ENCODE data around the gene MEPCE. TPM values are rescaled to one million over a fixed set of nuclear protein-coding genes. Genes with fewer than 3 reads are reported as not detected.

The MEPCE gene
- total RNA-seq, 2 experiments from 2014 or later = 42.4 to 50.2 TPM

DNA sequence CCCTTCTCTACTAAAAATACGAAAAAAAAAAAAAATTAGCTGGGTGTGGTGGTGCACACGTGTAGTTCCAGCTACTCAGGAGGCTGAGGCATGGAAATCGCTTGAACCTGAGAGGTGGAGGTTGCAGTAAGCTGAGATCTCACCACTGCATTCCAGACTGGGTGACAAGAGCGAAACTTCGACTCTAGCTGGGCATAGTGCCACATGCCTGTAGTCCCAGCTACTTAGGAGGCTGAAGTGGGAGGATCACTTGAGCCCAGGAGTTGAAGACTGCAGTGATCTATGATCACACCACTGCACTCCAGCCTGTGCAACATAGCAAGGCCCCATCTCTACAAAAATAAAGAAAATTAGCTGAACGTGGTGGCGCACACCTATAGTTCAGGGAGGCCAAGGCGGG is 35.7 kb downstream of the MEPCE start:
- H3K9me3 Mint-ChIP-seq (ENCODE audit: low read depth) = no peaks in the 10 kb centered on the region
- H3K36me3 Mint-ChIP-seq = peaks cover 25% of the 10 kb centered on the region
- no peak overlapping the region for H3K4me3 Mint-ChIP-seq
- no peaks in the 10 kb centered on the region for H3K27me3 Mint-ChIP-seq
- peaks cover 6% of the 10 kb centered on the region for H3K4me1 Mint-ChIP-seq
- no peak for ATAC-seq
- peak overlapping the region; percentile 51 for H3K27ac Mint-ChIP-seq
- CTCF ChIA-PET = interaction anchor here (0.8 to 3.0 kb wide), 9 partner anchors 10 to 123 kb away, joined by 3 to 12 read pairs (median 5); no protein-coding TSS in a partner anchor
- no peak for DNase-seq

DNA sequence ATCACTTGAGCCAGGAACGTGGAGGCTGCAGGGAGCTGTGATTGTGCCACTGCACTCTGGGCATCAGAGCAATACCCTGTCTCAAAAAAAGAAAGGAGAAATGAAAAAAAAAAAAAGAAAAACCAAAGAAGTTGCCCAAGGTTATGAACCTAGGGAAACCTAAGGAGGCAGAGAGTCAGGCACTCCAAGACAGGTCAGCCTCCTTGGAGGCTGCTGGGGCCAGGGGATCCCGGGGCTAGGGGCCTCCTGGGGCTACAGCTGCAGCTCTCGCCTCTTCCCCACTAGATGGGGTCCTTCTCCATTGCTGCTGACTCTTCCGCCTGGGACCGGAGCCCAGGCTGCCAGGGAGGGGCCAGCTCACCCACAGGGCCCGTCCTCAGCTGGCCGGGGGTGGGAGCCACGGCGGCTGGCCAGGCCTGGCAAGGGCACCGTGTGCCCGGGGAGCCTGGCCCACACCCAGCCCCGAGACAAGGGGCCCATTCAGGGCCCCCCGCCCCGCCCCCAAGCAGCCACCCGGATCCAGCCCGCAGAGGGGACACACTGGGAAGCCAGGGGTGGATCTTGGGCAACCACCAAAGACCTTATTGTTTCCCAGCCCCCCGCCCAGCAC is 36.2 kb downstream of the MEPCE start:
- Mint-ChIP-seq H3K27me3 (no peaks in the 10 kb centered on the region), H3K27ac (peak overlapping the region; percentile 51), H3K36me3 (peaks cover 24% of the 10 kb centered on the region), H3K4me1 (peaks cover 8% of the 10 kb centered on the region), H3K4me3 (no peak overlapping the region), H3K9me3 (ENCODE audit: low read depth) (no peaks in the 10 kb centered on the region)
- DNase-seq = no peak
- no peak for ATAC-seq
- CTCF ChIA-PET = interaction anchor here (0.9 to 3.0 kb wide), 8 partner anchors 10 to 123 kb away, joined by 3 to 12 read pairs (median 6); no protein-coding TSS in a partner anchor

DNA sequence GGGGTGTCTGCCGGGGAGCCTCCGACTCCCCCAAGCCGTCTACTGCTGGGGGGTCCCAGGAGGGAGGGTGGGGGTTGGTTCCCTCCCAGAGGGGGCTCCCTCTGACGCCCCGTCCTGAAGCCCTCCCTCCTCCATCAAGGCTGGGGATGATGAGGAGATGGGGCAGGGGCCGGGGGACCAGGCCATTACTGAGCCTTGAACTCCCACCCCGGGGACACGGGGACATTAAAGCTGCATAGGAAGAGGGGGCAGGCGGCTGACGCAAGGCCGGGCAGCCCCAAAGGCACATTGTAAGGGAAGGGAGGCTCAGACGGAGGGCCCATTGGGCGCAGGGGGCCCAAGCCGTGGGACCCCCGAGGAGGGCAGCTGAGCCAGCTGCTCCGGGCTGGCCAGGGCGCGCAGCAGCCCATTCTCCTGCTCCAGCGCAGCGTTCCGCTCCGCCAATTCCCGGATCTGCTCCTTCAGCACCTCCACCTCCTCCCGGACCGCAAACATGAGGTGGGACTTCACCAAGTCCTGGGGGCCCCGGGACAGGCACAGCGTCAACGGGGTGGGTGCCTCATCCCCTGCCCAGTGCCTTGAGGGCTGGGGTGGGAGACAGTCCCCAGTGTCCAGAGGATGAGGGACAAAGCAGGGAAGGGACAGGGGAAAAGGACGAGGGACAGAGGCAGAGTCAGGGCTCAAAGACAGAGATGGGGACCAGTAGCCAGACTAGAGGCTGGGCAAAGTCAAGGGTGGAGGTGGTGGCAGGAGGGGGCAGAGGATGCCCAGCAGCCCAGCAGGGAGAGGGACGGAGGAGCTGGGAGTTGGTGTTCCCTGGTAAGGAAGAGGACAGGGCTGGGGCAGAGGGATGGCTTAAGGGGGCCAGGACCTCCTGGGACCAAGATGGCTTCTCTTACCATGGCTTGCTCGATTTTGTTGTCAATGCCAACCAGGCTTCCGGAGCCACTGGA is 37.3 kb downstream of the MEPCE start:
- no peak overlapping the region for H3K27ac Mint-ChIP-seq
- no peak overlapping the region for H3K4me3 Mint-ChIP-seq
- H3K9me3 Mint-ChIP-seq (ENCODE audit: low read depth) = no peaks in the 10 kb centered on the region
- H3K27me3 Mint-ChIP-seq = no peaks in the 10 kb centered on the region
- H3K36me3 Mint-ChIP-seq = peaks cover 17% of the 10 kb centered on the region
- CTCF ChIA-PET = interaction anchor here (1.3 to 5.3 kb wide), 2 partner anchors 14 to 16 kb away, joined by 3 to 55 read pairs; partner anchors contain the start of gene TSC22D4
- DNase-seq (no peak), ATAC-seq (no peak)
- peaks cover 8% of the 10 kb centered on the region for H3K4me1 Mint-ChIP-seq

DNA sequence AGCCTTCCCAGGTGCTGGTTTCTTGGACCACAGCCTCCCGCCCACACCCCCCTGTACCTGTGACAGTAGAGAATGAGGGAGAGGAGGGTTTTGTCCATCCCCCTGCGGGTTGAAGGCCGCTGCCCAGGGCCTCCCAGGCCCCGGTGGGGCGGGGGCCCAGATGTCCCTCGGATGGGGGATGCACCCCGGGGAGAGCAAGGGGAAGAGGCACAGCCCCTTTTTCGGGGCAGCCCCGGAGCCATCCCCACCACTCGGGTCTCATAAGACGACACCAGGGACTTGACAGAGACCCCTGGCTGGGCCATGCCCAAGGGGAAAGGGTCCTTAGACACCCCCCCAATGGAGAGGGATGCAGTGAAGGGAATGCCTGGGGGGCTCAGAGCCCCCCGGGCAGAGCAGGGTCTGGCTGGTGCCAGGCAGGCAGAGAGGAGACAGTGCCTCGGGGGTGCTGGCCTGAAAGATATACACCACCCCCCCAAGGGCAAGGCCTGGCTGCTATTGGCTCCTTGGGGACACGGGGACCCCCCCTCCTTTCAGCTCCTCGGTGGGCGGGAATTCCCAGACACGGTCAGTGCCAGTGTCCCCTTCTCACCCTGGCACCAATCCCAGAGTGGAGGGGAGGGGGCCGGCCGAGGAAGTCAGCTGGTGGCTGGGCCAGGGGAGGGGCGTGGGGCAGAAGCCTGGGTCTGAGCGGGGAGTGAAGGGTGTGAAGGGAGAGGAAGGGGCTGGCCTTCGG is 38.2 kb downstream of the MEPCE start:
- DNase-seq (no peak), ATAC-seq (no peak)
- H3K4me3 Mint-ChIP-seq = no peak overlapping the region
- CTCF ChIA-PET = interaction anchor here (1.3 to 5.3 kb wide), 6 partner anchors 7 to 92 kb away, joined by 3 to 55 read pairs (median 10); partner anchors contain the start of gene TSC22D4
- peaks cover 17% of the 10 kb centered on the region for H3K36me3 Mint-ChIP-seq
- no peak overlapping the region for H3K27ac Mint-ChIP-seq
- H3K4me1 Mint-ChIP-seq = peaks cover 10% of the 10 kb centered on the region
- H3K27me3 Mint-ChIP-seq = no peaks in the 10 kb centered on the region
- H3K9me3 Mint-ChIP-seq (ENCODE audit: low read depth) = no peaks in the 10 kb centered on the region

DNA sequence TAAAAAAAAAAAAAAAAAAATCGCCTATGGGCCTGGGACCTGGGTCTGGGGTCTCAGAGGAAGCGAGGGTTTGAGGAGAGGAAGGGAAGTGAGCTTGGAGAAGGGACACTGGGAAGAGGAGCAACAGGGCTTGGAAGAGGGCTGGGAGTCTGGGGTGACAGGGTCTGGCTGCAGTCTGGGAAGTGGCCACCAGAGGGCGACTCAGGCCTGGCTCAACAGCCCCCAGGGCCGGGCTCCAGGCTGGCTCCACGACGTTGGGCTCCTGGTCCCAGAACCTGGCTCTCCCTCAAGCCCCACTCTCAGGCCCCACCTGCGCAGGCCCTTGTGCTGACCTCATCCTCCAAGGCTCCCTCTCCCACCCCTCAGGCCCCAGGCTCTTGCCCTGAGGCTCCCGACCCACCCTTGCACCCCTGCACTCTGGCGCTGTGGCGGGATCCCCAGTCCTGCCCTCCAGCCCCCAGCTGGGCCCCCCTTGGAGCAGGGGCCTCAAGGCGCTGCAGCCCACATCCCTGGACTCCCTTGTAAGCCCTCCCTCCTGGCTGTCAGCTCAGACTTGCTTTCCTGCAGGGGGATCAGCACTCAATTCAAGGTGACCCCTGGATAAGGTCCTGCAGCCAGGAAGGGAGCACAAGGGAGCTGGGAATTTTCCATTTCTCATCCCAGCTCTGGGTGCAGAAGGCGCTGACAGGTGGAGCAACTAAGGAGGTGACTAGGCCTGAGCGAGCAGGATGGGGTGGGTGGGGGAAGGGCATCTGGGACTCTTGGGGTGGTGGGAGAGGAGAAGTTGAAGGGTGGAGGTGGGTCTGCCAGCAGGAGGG is 39.8 kb downstream of the MEPCE start:
- Mint-ChIP-seq H3K4me3 (no peak overlapping the region), H3K9me3 (ENCODE audit: low read depth) (no peaks in the 10 kb centered on the region), H3K4me1 (peaks cover 23% of the 10 kb centered on the region), H3K36me3 (peaks cover 27% of the 10 kb centered on the region), H3K27ac (peak overlapping the region; percentile 49), H3K27me3 (no peaks in the 10 kb centered on the region)
- ATAC-seq (peak; percentile 86), DNase-seq (peak; percentile 85)
- CTCF ChIA-PET = interaction anchor here (0.6 to 5.3 kb wide), 30 partner anchors 8 to 236 kb away, joined by 3 to 55 read pairs (median 4); partner anchors contain the start of genes AGFG2, POP7 and TSC22D4

DNA sequence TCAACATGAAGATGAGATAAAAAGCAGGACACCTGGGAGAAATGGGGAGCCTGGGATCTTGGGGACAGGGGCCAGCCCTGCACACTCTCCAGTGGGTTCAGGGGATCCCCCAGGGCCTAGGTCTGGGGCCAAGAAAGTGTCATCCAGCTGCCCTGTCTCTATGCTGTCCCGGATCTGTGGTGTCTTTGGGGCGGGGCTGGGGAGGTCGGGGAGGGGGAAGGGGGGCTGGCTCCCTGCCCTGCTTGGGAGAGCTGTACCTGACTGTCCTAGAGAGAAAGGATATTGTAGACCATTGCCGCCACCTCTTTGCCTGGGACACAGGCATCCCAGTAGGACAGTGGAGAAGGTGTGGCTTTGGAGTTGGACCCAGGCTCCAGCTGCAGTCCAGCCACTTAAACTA is 41.4 kb downstream of the MEPCE start:
- no peak for ATAC-seq
- CTCF ChIA-PET = interaction anchor here (1.4 to 5.3 kb wide), 7 partner anchors 10 to 220 kb away, joined by 3 to 55 read pairs (median 7); partner anchors contain the start of gene TSC22D4
- no peaks in the 10 kb centered on the region for H3K27me3 Mint-ChIP-seq
- peak overlapping the region; percentile 54 for H3K27ac Mint-ChIP-seq
- H3K36me3 Mint-ChIP-seq = peaks cover 33% of the 10 kb centered on the region
- no peak for DNase-seq
- H3K4me1 Mint-ChIP-seq = peaks cover 35% of the 10 kb centered on the region
- H3K9me3 Mint-ChIP-seq (ENCODE audit: low read depth) = no peaks in the 10 kb centered on the region
- no peak overlapping the region for H3K4me3 Mint-ChIP-seq

DNA sequence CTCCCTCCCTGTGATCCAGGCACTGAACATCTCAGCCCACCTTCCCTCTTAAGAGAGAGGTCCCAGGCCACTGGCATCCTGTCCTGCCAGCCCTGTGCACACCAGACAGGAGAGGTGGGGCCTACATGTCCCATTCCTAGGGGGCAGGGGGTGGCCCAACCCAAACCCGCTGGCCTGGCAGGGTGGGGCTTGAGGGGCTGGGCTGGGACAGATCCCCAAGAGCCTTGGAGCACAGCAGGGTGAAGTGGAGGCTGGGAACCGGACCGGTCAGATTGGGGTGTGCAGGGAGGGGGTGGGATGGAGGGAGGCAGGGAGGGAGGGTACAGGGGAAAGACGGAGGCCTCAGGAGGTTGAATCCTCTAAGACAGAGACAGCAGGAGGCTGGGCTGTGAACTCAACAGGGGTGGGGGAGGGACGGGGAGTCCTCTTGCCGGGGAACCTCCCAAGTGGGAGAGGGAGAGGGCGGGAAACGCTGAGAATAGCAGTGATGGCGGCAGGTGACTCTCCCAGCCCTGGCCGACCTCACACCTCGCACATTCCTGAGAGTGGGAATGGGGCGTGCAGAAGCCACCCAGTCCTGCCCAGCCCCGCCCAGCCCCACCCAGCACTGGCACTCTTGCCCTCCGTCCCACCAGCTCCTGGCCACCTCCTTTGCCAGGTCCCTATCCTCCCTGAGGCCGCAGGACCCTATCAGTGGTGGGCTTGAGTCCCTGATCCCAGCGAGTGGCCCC is 42.7 kb downstream of the MEPCE start:
- no peaks in the 10 kb centered on the region for H3K27me3 Mint-ChIP-seq
- no peak overlapping the region for H3K27ac Mint-ChIP-seq
- no peak overlapping the region for H3K4me3 Mint-ChIP-seq
- no peaks in the 10 kb centered on the region for H3K9me3 Mint-ChIP-seq (ENCODE audit: low read depth)
- CTCF ChIA-PET = interaction anchor here (2.4 to 5.3 kb wide), 3 partner anchors 8 to 87 kb away, joined by 10 to 55 read pairs (median 16); partner anchors contain the start of gene TSC22D4
- ATAC-seq (no peak), DNase-seq (no peak)
- H3K36me3 Mint-ChIP-seq = peaks cover 42% of the 10 kb centered on the region
- peaks cover 47% of the 10 kb centered on the region for H3K4me1 Mint-ChIP-seq

DNA sequence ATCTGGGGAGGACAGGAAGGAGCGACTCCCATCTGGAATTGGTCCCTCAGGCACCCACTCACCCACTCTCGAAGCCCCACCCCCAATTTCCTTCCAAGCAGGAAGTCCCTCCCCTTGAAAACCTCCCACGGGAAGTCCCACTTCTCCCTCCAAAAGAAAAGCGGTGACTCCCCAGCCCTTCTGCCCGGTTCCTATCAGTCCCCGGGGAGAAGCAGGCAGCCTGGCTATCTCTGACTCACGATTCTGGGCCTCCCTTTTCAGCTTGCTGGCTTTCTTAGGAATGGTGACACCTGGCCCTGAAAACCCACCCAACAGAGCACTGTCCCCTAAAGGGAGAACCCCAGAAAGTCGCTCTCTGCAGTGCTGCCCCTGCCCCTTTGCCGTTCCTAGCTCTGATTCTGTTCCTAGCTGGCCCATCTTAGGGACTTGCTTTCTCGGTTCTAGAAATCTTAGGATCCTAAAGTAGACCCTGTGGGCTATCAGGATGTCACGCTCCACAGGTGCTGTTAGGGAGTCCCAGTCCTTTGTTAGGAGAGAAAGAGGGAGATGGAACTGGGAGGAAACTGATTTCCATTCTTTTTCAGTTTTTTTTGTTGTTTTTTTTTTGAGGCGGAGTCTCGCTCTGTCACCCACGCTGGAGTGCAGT is 43.3 kb downstream of the MEPCE start:
- no peak overlapping the region for H3K4me3 Mint-ChIP-seq
- no peak overlapping the region for H3K27ac Mint-ChIP-seq
- H3K4me1 Mint-ChIP-seq = peaks cover 47% of the 10 kb centered on the region
- no peak for ATAC-seq
- CTCF ChIA-PET = interaction anchor here (2.4 to 2.8 kb wide), 2 partner anchors 10 to 86 kb away, joined by 10 to 16 read pairs; no protein-coding TSS in a partner anchor
- peaks cover 40% of the 10 kb centered on the region for H3K36me3 Mint-ChIP-seq
- H3K27me3 Mint-ChIP-seq = no peaks in the 10 kb centered on the region
- no peak for DNase-seq
- no peaks in the 10 kb centered on the region for H3K9me3 Mint-ChIP-seq (ENCODE audit: low read depth)

DNA sequence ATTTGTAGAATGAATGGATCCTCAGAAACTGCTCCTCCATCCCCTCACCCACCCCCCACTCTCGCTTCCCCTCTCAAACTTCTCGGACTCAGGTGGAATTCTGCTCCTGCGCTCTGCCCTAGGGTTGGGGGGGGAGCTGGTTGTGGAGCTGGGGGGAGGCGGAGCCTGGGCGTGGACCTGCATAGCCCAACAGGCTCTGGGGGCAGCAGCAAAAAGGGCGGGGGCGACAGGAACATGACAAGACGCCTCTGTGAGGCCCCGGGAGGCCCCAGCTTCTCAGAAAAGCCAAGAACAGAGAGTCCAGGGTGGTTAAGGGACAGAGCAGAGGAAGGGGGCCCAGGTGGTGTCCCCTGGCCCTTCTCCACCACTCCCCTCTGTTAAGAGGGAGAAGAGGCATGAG is 45.9 kb downstream of the MEPCE start:
- Mint-ChIP-seq H3K4me3 (peak overlapping the region; percentile 95), H3K27ac (peak overlapping the region; percentile 84), H3K36me3 (peaks cover 42% of the 10 kb centered on the region), H3K27me3 (no peaks in the 10 kb centered on the region), H3K9me3 (ENCODE audit: low read depth) (no peaks in the 10 kb centered on the region), H3K4me1 (peaks cover 45% of the 10 kb centered on the region)
- DNase-seq (no peak), ATAC-seq (no peak)
- CTCF ChIA-PET = interaction anchor here (1.1 to 9.4 kb wide), 7 partner anchors 10 to 230 kb away, joined by 3 to 102 read pairs (median 3); partner anchors contain the start of gene POP7

DNA sequence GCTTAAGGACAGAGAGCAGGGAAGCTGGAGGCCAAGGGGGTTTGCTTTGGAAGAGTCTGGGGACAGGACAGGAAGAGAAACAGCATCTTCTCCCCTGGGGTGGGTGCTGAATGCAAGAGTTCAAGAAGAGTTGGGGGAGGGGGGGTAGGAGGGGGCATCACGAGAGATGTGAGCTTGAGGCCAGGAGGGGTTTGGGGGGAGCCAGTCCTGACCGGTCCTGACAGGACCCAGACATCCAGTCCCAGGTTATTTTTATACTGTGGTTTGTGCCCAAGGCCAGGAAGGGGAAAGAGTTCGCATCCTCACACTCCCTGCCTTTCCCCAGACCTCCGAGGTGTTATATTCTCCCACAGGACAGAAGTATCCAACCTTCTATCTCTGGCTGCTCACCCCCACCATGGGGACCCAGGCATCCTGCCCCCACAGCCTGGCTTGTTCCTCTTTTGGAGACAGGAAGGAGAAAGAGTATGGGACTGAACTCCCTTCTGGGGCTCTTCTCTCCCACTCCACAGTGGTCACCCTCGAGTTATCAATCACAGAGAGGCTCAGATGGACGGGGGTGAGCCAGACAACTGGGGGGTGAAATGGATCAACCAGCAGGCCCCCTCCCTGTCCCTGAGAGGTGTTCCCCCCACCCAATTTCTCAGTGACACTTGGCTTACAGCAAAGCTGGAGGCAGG is 46.6 kb downstream of the MEPCE start:
- Mint-ChIP-seq H3K4me1 (peaks cover 42% of the 10 kb centered on the region), H3K9me3 (ENCODE audit: low read depth) (no peaks in the 10 kb centered on the region), H3K4me3 (peak overlapping the region; percentile 95), H3K36me3 (peaks cover 39% of the 10 kb centered on the region), H3K27me3 (no peaks in the 10 kb centered on the region), H3K27ac (peak overlapping the region; percentile 84)
- CTCF ChIA-PET = interaction anchor here (1.1 to 9.4 kb wide), 8 partner anchors 11 to 229 kb away, joined by 3 to 102 read pairs (median 6); partner anchors contain the start of genes AGFG2, POP7 and ZCWPW1
- no peak for ATAC-seq
- DNase-seq = no peak

Data from activated CD8-positive, alpha-beta memory T cell treated with anti-CD3 and anti-CD28 coated beads, Interleukin-2, amount 10 ng/mL, durations not matched to agents 7 days and 5 days (primary cell).